ENCODE measurements around the gene PDZRN3. TPM values are rescaled to one million over a fixed set of nuclear protein-coding genes. Genes with fewer than 3 reads are reported as not detected.

Gene PDZRN3
- total and polyA plus RNA-seq, 2 donors from 2014 or later: 9.5 to 13.2 TPM

- no peak for FAIRE-seq
- H3K9ac ChIP-seq (ENCODE audit: low read length in 3 of 3): no peak overlapping the region
- intact Hi-C loops (cut with DNase I): no loop called here
These were observed 149.0 kb downstream of the PDZRN3 start for GRCh38 chr3:73475717-73476116.

GRCh38 chr3:73475175-73475574 lies 149.6 kb downstream of the PDZRN3 start:
- Histone ChIP-seq H3K9me3 (ENCODE audit: control insufficient read depth in 2 of 3, insufficient read depth in 1 of 3, low read length in 3 of 3) (no peaks in the 10 kb centered on the region), H3K36me3 (ENCODE audit: control insufficient read depth in 2 of 3, insufficient read depth in 3 of 3, low read length in 3 of 3) (no peaks in the 10 kb centered on the region), H3K9ac (ENCODE audit: low read length in 3 of 3) (no peak overlapping the region), H3K4me3 (ENCODE audit: low read length in 3 of 3) (no peak overlapping the region), H3K27me3 (ENCODE audit: control insufficient read depth, insufficient read depth, low read length) (no peaks in the 10 kb centered on the region), H3K27ac (ENCODE audit: low read depth in 2 of 2, low read length in 2 of 2) (no peak overlapping the region), H3K4me1 (ENCODE audit: control insufficient read depth in 2 of 3, insufficient read depth in 2 of 3, low read depth in 1 of 3, low read length in 3 of 3) (peaks cover 0 to 2% (median 0%) of the 10 kb centered on the region in 3 donors)
- intact Hi-C loops (cut with DNase I): no loop called here
- DNase-seq (no peak), FAIRE-seq (no peak)
- no peak for TF ChIP-seq CTCF (IDR thresholded peaks at IDR 0.05; ENCODE audit: borderline replicate concordance, extremely low read depth, insufficient read depth)

More at GRCh38 chr3:73475717-73476116, 149.0 kb downstream of the PDZRN3 start:
- H3K27ac ChIP-seq (ENCODE audit: low read depth in 2 of 2, low read length in 2 of 2): no peak overlapping the region
- TF ChIP-seq CTCF (IDR thresholded peaks at IDR 0.05; ENCODE audit: borderline replicate concordance, extremely low read depth, insufficient read depth): no peak
- no peak overlapping the region for H3K4me3 ChIP-seq (ENCODE audit: low read length in 3 of 3)
- no peaks in the 10 kb centered on the region for H3K9me3 ChIP-seq (ENCODE audit: control insufficient read depth in 2 of 3, insufficient read depth in 1 of 3, low read length in 3 of 3)
- DNase-seq: no peak
- H3K36me3 ChIP-seq (ENCODE audit: control insufficient read depth in 2 of 3, insufficient read depth in 3 of 3, low read length in 3 of 3): no peaks in the 10 kb centered on the region
- H3K27me3 ChIP-seq (ENCODE audit: control insufficient read depth, insufficient read depth, low read length): no peaks in the 10 kb centered on the region
- H3K4me1 ChIP-seq (ENCODE audit: control insufficient read depth in 2 of 3, insufficient read depth in 2 of 3, low read depth in 1 of 3, low read length in 3 of 3): peaks cover 0 to 8% (median 4%) of the 10 kb centered on the region in 3 donors

GRCh38 chr3:73474619-73475018 lies 150.1 kb downstream of the PDZRN3 start:
- Histone ChIP-seq H3K4me1 (ENCODE audit: control insufficient read depth in 2 of 3, insufficient read depth in 2 of 3, low read depth in 1 of 3, low read length in 3 of 3) (no peaks in the 10 kb centered on the region), H3K36me3 (ENCODE audit: control insufficient read depth in 2 of 3, insufficient read depth in 3 of 3, low read length in 3 of 3) (no peaks in the 10 kb centered on the region), H3K27me3 (ENCODE audit: control insufficient read depth, insufficient read depth, low read length) (no peaks in the 10 kb centered on the region), H3K9me3 (ENCODE audit: control insufficient read depth in 2 of 3, insufficient read depth in 1 of 3, low read length in 3 of 3) (no peaks in the 10 kb centered on the region), H3K9ac (ENCODE audit: low read length in 3 of 3) (no peak overlapping the region), H3K27ac (ENCODE audit: low read depth in 2 of 2, low read length in 2 of 2) (no peak overlapping the region), H3K4me3 (ENCODE audit: low read length in 3 of 3) (no peak overlapping the region)
- DNase-seq (no peak), FAIRE-seq (no peak)
- no peak for TF ChIP-seq CTCF (IDR thresholded peaks at IDR 0.05; ENCODE audit: borderline replicate concordance, extremely low read depth, insufficient read depth)
- intact Hi-C loops (cut with DNase I): no loop called here

GRCh38 chr3:73473898-73474416 lies 150.8 kb downstream of the PDZRN3 start:
- H3K4me3 ChIP-seq (ENCODE audit: low read length in 3 of 3): no peak overlapping the region
- H3K9me3 ChIP-seq (ENCODE audit: control insufficient read depth in 2 of 3, insufficient read depth in 1 of 3, low read length in 3 of 3): no peaks in the 10 kb centered on the region
- H3K36me3 ChIP-seq (ENCODE audit: control insufficient read depth in 2 of 3, insufficient read depth in 3 of 3, low read length in 3 of 3): no peaks in the 10 kb centered on the region
- DNase-seq (no peak), FAIRE-seq (no peak)
- H3K27me3 ChIP-seq (ENCODE audit: control insufficient read depth, insufficient read depth, low read length): no peaks in the 10 kb centered on the region
- H3K27ac ChIP-seq (ENCODE audit: low read depth in 2 of 2, low read length in 2 of 2): no peak overlapping the region
- TF ChIP-seq CTCF (IDR thresholded peaks at IDR 0.05; ENCODE audit: borderline replicate concordance, extremely low read depth, insufficient read depth): no peak
- no peaks in the 10 kb centered on the region for H3K4me1 ChIP-seq (ENCODE audit: control insufficient read depth in 2 of 3, insufficient read depth in 2 of 3, low read depth in 1 of 3, low read length in 3 of 3)
- intact Hi-C loops (cut with DNase I): no loop called here
- H3K9ac ChIP-seq (ENCODE audit: low read length in 3 of 3): no peak overlapping the region
